GM11168 (cell line): Measurements from ENCODE around the gene C1orf159.
"Not testable (repeated sequence)": the region's sequence is repeated elsewhere in the genome, so short reads cannot be mapped to it uniquely, and the experiment has no call there.

Source experiments
- in situ Hi-C: fragments of 300-500 bp; cut with MboI; formaldehyde crosslinking; loops from one replicate; pipeline ENCODE4 v1.12.0; 2022; ENCODE audit warnings: low sequenced_read_pairs; ENCODE audit not compliant: unreplicated experiment

The C1orf159 gene

GRCh38 chr1:1059494-1060280 lies 56.2 kb downstream of the C1orf159 start:
- in situ Hi-C loops, result no loop called here

GRCh38 chr1:1058921-1059493 lies 56.9 kb downstream of the C1orf159 start:
- in situ Hi-C loops, result no loop called here

GRCh38 chr1:1058088-1058905 lies 57.6 kb downstream of the C1orf159 start:
- in situ Hi-C loops, result no loop called here

GRCh38 chr1:1057769-1058087 lies 58.2 kb downstream of the C1orf159 start:
- in situ Hi-C loops, result not testable (repeated sequence)

DNA sequence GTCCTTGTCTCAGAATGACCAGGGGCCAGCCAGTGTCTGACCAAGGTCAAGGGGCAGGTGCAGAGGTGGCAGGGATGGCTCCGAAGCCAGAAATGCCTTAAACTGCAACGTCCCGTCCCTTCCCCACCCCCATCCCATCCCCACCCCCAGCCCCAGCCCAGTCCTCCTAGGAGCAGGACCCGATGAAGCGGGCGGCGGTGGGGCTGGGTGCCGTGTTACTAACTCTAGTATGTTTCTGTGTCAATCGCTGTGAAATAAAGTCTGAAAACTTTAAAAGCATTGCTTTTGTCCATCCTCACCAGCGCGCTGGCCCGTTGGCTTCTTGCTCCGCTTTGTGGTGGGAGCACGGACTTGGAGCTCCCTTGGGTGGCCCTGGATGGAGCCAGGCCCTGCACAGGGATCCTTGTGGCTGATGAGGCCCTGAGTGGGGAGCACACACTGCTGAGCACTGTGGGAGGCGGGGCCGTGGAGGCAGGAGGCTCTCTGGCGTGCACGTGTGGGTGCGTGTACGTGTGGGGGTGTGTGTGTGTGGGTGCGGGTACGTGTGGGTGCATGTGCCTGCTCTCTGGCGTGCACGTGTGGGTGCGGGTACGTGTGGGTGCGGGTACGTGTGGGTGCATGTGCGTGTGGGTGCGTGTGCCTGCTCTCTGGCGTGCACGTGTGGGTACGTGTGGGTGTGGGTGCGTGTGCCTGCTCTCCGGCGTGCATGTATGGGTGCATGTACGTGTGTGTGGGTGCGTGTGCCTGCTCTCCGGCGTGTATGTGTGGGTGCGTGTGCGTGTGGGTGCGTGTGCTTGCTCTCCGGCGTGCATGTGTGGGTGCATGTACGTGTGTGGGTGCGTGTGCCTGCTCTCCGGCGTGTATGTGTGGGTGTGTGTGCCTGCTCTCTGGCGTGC lies 59.8 kb downstream of the C1orf159 start:
- in situ Hi-C loops, result no loop called here

DNA sequence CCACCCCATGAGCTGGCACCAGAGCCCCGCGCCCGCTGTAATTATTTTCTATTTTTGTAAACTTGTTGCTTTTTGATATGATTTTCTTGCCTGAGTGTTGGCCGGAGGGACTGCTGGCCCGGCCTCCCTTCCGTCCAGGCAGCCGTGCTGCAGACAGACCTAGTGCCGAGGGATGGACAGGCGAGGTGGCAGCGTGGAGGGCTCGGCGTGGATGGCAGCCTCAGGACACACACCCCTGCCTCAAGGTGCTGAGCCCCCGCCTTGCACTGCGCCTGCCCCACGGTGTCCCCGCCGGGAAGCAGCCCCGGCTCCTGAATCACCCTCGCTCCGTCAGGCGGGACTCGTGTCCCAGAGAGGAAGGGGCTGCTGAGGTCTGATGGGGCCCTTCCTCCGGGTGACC lies 60.9 kb downstream of the C1orf159 start:
- in situ Hi-C loops, result no loop called here

DNA sequence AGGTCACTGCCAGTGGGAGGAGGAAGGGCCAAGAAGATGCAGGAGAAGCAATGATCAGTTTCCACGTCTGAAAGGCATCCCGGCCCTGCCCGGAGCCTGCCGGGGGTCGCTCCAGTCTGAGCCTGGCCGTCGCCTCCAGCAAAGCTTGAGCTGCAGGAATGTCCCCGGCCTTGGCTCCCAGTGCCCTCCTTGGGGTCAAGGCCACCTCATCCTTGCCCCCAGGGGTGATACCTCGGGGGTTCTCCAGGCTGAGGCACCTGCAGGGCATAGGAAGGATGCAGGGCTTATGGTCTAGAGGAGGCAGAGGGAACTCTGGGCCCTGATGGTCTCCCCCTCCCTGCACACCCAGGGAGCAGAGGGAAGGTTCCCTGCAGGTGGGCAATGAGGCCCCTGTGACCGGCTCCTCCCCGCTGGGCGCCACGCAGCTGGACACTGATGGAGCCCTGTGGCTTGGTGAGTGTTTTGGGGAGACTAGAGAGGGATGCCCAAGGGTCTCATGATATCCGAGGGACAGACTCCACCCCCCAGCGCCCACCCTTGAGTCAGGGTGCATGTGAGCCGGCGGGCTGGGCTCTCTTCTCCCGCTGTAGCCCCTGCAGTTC lies 61.7 kb downstream of the C1orf159 start:
- in situ Hi-C loops, result no loop called here

- in situ Hi-C loops, result no loop called here
Observed at GRCh38 chr1:1053682-1054081, 62.2 kb downstream of the C1orf159 start.

GRCh38 chr1:1053022-1053421 lies 62.9 kb downstream of the C1orf159 start:
- in situ Hi-C loops, result no loop called here

GRCh38 chr1:1052003-1052840 lies 63.7 kb downstream of the C1orf159 start:
- in situ Hi-C loops, result no loop called here

GRCh38 chr1:1051127-1051810 lies 64.6 kb downstream of the C1orf159 start:
- in situ Hi-C loops, result no loop called here

DNA sequence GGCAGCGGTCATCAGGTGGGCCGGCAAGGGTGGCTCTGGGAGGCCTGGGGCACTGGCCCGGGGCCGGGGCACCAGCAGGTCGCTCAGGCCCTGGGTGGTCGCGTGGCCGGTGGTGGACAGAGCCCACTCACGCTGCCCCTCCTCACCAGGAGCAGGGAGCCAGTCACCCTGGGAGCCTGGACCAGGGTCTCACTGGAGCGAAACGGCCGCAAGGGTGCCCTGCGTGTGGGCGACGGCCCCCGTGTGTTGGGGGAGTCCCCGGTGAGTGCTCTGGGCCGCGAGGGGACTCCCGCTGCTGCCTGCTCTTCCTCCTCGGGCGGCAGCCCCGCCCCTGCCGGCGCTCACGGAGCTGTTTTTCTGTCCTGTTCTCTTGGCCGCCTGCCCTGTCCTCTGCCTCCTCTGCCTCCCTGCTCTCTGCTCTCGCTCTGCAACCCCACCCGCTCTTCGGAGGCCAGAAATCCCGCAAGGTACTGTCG lies 65.3 kb downstream of the C1orf159 start:
- in situ Hi-C loops, result no loop called here

GRCh38 chr1:1049318-1050165 lies 66.3 kb downstream of the C1orf159 start:
- in situ Hi-C loops, result no loop called here

DNA sequence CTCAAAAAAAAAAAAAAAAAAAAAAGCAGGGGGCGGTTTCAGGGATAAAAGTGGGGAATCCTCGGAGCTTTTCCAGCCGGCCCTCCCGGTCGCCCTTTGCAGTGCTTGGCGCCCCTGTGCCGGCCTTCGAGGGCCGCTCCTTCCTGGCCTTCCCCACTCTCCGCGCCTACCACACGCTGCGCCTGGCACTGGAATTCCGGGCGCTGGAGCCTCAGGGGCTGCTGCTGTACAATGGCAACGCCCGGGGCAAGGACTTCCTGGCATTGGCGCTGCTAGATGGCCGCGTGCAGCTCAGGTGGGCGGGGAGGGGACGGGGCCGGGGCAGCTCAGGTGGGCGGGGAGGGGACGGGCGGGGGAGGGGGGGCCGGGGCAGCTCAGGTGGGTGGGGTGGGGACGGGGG lies 67.1 kb downstream of the C1orf159 start:
- in situ Hi-C loops, result no loop called here

DNA sequence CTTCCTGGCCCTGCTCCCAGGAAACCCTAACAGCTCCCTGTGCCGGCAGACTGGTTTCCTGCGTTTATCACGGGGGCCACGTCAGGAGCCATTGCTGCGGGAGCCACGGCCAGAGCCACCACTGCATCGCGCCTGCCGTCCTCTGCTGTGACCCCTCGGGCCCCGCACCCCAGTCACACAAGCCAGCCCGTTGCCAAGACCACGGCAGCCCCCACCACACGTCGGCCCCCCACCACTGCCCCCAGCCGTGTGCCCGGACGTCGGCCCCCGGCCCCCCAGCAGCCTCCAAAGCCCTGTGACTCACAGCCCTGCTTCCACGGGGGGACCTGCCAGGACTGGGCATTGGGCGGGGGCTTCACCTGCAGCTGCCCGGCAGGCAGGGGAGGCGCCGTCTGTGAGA lies 67.9 kb downstream of the C1orf159 start:
- in situ Hi-C loops, result no loop called here

GRCh38 chr1:1047407-1047806 lies 68.5 kb downstream of the C1orf159 start:
- in situ Hi-C loops, result no loop called here

DNA sequence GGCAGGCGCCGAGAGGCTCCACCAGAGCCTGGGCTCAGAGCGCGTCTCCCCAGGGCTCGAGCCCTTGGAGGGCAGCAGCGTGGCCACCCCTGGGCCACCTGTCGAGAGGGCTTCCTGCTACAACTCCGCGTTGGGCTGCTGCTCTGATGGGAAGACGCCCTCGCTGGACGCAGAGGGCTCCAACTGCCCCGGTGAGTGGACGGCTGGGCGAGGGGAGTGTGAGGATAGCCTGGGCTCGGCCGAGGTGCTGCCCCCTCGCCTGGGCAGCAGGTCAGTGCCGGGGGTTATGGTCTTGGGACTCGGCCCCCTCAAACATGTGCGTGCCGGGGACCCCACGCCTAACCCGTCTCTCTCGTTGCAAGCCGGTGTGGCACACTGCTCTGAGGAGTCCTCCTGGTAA lies 69.1 kb downstream of the C1orf159 start:
- in situ Hi-C loops, result no loop called here

- in situ Hi-C loops, result no loop called here
Observed at GRCh38 chr1:1046243-1046642, 69.6 kb downstream of the C1orf159 start.
